Measurements from ENCODE around the gene PSMA8.
A peak's percentile ranks its signal among the peaks of the same experiment; 100 is the strongest.
"Not testable (repeated sequence)": the region's sequence is repeated elsewhere in the genome, so short reads cannot be mapped to it uniquely, and the experiment has no call there.

Gene PSMA8

GRCh38 chr18:26159353-26159752 lies 25.7 kb downstream of the PSMA8 start (continued):
- TF ChIP-seq, protein P1, sequence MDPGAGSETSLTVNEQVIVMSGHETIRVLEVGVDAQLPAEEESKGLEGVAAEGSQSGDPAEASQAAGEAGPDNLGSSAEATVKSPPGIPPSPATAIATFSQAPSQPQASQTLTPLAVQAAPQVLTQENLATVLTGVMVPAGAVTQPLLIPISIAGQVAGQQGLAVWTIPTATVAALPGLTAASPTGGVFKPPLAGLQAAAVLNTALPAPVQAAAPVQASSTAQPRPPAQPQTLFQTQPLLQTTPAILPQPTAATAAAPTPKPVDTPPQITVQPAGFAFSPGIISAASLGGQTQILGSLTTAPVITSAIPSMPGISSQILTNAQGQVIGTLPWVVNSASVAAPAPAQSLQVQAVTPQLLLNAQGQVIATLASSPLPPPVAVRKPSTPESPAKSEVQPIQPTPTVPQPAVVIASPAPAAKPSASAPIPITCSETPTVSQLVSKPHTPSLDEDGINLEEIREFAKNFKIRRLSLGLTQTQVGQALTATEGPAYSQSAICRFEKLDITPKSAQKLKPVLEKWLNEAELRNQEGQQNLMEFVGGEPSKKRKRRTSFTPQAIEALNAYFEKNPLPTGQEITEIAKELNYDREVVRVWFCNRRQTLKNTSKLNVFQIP (CRISPR knock-in tag; IDR thresholded peaks at IDR 0.05; ENCODE audit: borderline replicate concordance, low read depth): no peak
- TF ChIP-seq ZNF8 (CRISPR knock-in tag; IDR thresholded peaks at IDR 0.05) (no peak), PPARA (CRISPR knock-in tag; IDR thresholded peaks at IDR 0.05; ENCODE audit: borderline replicate concordance) (no peak), ARNTL (CRISPR knock-in tag; IDR thresholded peaks at IDR 0.05; ENCODE audit: borderline replicate concordance, low read depth) (no peak)

GRCh38 chr18:26164571-26164970 lies 30.9 kb downstream of the PSMA8 start:
- TF ChIP-seq TCF4 (CRISPR knock-in tag; IDR thresholded peaks at IDR 0.05; ENCODE audit: borderline replicate concordance) (peak; percentile 99), ZNF8 (CRISPR knock-in tag; IDR thresholded peaks at IDR 0.05) (peak; percentile 37; the same call in 1 of the 2 replicates), RARB (CRISPR knock-in tag; IDR thresholded peaks at IDR 0.05) (no peak), CSRNP3 (CRISPR knock-in tag; IDR thresholded peaks at IDR 0.05) (peak; percentile 92), SNAI2 (CRISPR knock-in tag; IDR thresholded peaks at IDR 0.05) (peak; percentile 64; the same call in 1 of the 2 replicates), TSHZ2 (CRISPR knock-in tag; IDR thresholded peaks at IDR 0.05) (peak; percentile 91), ZNF70 (CRISPR knock-in tag; IDR thresholded peaks at IDR 0.05) (0 out of 2 replicates have a peak, but pooled peaks have one; percentile 29), ISL1 (CRISPR knock-in tag; IDR thresholded peaks at IDR 0.05) (peak; percentile 74)
- TF ChIP-seq, protein P2, sequence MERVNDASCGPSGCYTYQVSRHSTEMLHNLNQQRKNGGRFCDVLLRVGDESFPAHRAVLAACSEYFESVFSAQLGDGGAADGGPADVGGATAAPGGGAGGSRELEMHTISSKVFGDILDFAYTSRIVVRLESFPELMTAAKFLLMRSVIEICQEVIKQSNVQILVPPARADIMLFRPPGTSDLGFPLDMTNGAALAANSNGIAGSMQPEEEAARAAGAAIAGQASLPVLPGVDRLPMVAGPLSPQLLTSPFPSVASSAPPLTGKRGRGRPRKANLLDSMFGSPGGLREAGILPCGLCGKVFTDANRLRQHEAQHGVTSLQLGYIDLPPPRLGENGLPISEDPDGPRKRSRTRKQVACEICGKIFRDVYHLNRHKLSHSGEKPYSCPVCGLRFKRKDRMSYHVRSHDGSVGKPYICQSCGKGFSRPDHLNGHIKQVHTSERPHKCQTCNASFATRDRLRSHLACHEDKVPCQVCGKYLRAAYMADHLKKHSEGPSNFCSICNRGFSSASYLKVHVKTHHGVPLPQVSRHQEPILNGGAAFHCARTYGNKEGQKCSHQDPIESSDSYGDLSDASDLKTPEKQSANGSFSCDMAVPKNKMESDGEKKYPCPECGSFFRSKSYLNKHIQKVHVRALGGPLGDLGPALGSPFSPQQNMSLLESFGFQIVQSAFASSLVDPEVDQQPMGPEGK (CRISPR knock-in tag; IDR thresholded peaks at IDR 0.05; ENCODE audit: borderline replicate concordance): no peak
- no peak; the same call in 2 of the 3 replicates for ATAC-seq

DNA sequence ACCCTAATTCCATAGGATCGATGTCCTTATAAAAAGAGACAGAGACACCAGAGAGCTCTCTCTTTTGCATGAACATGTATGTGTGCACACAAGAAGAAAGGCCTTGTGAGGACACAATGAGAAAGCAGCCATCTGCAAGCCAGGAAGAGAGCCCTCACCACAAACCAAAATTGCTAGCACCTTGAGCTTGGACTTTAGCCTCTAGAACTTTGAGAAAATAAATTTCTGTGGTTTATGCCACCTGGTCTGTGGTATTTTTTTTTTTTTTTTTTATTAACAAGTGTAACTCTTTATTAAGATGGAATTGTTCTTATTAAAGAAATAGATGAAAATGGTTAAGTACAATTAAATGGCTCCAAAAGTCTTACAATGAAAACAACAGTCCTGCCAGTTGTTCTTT lies 33.9 kb downstream of the PSMA8 start:
- not testable (repeated sequence) for ATAC-seq

GRCh38 chr18:26175481-26175880 lies 41.8 kb downstream of the PSMA8 start:
- no peak for ATAC-seq
- TF ChIP-seq ZFP30 (CRISPR knock-in tag; IDR thresholded peaks at IDR 0.05) (no peak), ZNF70 (CRISPR knock-in tag; IDR thresholded peaks at IDR 0.05) (no peak), TOX (CRISPR knock-in tag; IDR thresholded peaks at IDR 0.05; ENCODE audit: borderline replicate concordance) (no peak), CSRNP3 (CRISPR knock-in tag; IDR thresholded peaks at IDR 0.05) (no peak), ZFP3 (CRISPR knock-in tag; IDR thresholded peaks at IDR 0.05) (no peak), ZNF8 (CRISPR knock-in tag; IDR thresholded peaks at IDR 0.05) (no peak), ESRRG (CRISPR knock-in tag; IDR thresholded peaks at IDR 0.05) (no peak), OSR1 (CRISPR knock-in tag; IDR thresholded peaks at IDR 0.05) (no peak), ISL1 (CRISPR knock-in tag; IDR thresholded peaks at IDR 0.05) (no peak), PPARA (CRISPR knock-in tag; IDR thresholded peaks at IDR 0.05; ENCODE audit: borderline replicate concordance) (no peak), ZC3H10 (CRISPR knock-in tag; IDR thresholded peaks at IDR 0.05) (no peak), BACH2 (CRISPR knock-in tag; IDR thresholded peaks at IDR 0.05; ENCODE audit: borderline replicate concordance) (no peak), RARB (CRISPR knock-in tag; IDR thresholded peaks at IDR 0.05) (no peak), ARNTL (CRISPR knock-in tag; IDR thresholded peaks at IDR 0.05; ENCODE audit: borderline replicate concordance, low read depth) (no peak)
- TF ChIP-seq, protein P2 (CRISPR knock-in tag; IDR thresholded peaks at IDR 0.05; ENCODE audit: borderline replicate concordance): no peak
- TF ChIP-seq, protein P3, sequence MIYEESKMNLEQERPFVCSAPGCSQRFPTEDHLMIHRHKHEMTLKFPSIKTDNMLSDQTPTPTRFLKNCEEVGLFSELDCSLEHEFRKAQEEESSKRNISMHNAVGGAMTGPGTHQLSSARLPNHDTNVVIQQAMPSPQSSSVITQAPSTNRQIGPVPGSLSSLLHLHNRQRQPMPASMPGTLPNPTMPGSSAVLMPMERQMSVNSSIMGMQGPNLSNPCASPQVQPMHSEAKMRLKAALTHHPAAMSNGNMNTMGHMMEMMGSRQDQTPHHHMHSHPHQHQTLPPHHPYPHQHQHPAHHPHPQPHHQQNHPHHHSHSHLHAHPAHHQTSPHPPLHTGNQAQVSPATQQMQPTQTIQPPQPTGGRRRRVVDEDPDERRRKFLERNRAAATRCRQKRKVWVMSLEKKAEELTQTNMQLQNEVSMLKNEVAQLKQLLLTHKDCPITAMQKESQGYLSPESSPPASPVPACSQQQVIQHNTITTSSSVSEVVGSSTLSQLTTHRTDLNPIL (CRISPR knock-in tag; IDR thresholded peaks at IDR 0.05; ENCODE audit: low read depth): no peak

All from SK-N-SH treated with all-trans-retinoic acid at 6 μM for 48 hours (cell line).